Omental fat pad (tissue), 4 donors: ENCODE results near the gene ATG5. TPM values are rescaled to one million over a fixed set of nuclear protein-coding genes. Genes with fewer than 3 reads are reported as not detected.

Source experiments
- ATAC-seq: fragments of 150-250 bp; one replicate; pipeline ENCODE4 v1.9.1; 2016; ENCODE audit warnings: mild to moderate bottlenecking, moderate library complexity; ENCODE audit not compliant: low FRiP score
- DNase-seq: peaks from one replicate; pipeline ENCODE4 v3.0.0-alpha.2; 2019; ENCODE audit warnings: low spot score
- CTCF ChIP-seq, 3 donors: fragments of 450-650 bp; IDR thresholded peaks; one replicate each; pipeline ENCODE4 v1.5.1; 2016 to 2017; ENCODE audit warnings: antibody characterized with exemption in 3 of 3, mild to moderate bottlenecking in 3 of 3, moderate library complexity in 2 of 3
- total RNA-seq, 4 donors: library from RNA; depleted of rRNA; stranded (reverse); fragments of >200 nt; gene quantifications; one replicate each; pipeline ENCODE4 v1.1.0, GENCODE V29; 2016

The ATG5 gene
- total RNA-seq, 4 donors from 2014 or later = 27.8 to 40.0 (median 31.8) TPM

GRCh38 chr6:106212576-106212975 is 113.0 kb downstream of the ATG5 start:
- DNase-seq (no peak), ATAC-seq (no peak)
- no peak for TF ChIP-seq CTCF (IDR thresholded peaks at IDR 0.05)

GRCh38 chr6:106206905-106207304 is 118.7 kb downstream of the ATG5 start:
- ATAC-seq = no peak
- TF ChIP-seq CTCF (IDR thresholded peaks at IDR 0.05) = no peak

GRCh38 chr6:106204961-106205360 is 120.6 kb downstream of the ATG5 start:
- no peak for TF ChIP-seq CTCF (IDR thresholded peaks at IDR 0.05)
- no peak for DNase-seq
- no peak for ATAC-seq

More at GRCh38 chr6:106206905-106207304, 118.7 kb downstream of the ATG5 start:
- no peak for DNase-seq

- DNase-seq = no peak
- no peak for TF ChIP-seq CTCF (IDR thresholded peaks at IDR 0.05)
- no peak for ATAC-seq
Observed at GRCh38 chr6:106199998-106200397, 125.6 kb downstream of the ATG5 start.

- DNase-seq (no peak), ATAC-seq (no peak)
- no peak for TF ChIP-seq CTCF (IDR thresholded peaks at IDR 0.05)
Observed at GRCh38 chr6:106199331-106199730, 126.2 kb downstream of the ATG5 start.

GRCh38 chr6:106197441-106197840 is 128.1 kb downstream of the ATG5 start:
- ATAC-seq = no peak

More at GRCh38 chr6:106197441-106197840, 128.1 kb downstream of the ATG5 start:
- DNase-seq = no peak
- TF ChIP-seq CTCF (IDR thresholded peaks at IDR 0.05) = no peak
